Measurements from ENCODE around the gene MOK. TPM values are rescaled to one million over a fixed set of nuclear protein-coding genes. Genes with fewer than 3 reads are reported as not detected.

MOK gene
- total RNA-seq, 4 donors from 2014 or later: 9.6 to 18.3 (median 10.7) TPM

- H3K36me3 ChIP-seq: peaks cover 0 to 78% (median 40%) of the 10 kb centered on the region in 4 donors
- H3K4me3 ChIP-seq: no peak overlapping the region
- 84% methylated on average over 3 of the region's 3 CpGs for WGBS
- H3K9me3 ChIP-seq: no peaks in the 10 kb centered on the region
- no peak for DNase-seq (ENCODE audit: extremely low spot score)
- TF ChIP-seq POLR2A (IDR thresholded peaks at IDR 0.05; ENCODE audit: low read depth) (no peak), EP300 (IDR thresholded peaks at IDR 0.05) (no peak), CTCF (IDR thresholded peaks at IDR 0.05) (no peak), POLR2AphosphoS5 (IDR thresholded peaks at IDR 0.05) (no peak)
- peaks cover 0 to under 1% (median 0%) of the 10 kb centered on the region in 4 donors for H3K4me1 ChIP-seq
- H3K27me3 ChIP-seq: no peaks in the 10 kb centered on the region
- intact Hi-C loops (cut with DNase I): no loop called here
- no peak overlapping the region for H3K27ac ChIP-seq (replicated peaks in 1 of 4)
Observed at GRCh38 chr14:102202944-102203343, 102.0 kb downstream of the MOK start.

- H3K4me1 ChIP-seq: peaks cover 6 to 11% (median 10%) of the 10 kb centered on the region in 4 donors
- intact Hi-C loops (cut with DNase I): no loop called here
- H3K9me3 ChIP-seq: no peaks in the 10 kb centered on the region
- 75% methylated on average over 4 of the region's 4 CpGs for WGBS
- peaks cover 0 to 73% (median 42%) of the 10 kb centered on the region in 4 donors for H3K36me3 ChIP-seq
- no peak for TF ChIP-seq CTCF (IDR thresholded peaks at IDR 0.05)
- TF ChIP-seq POLR2AphosphoS5 (IDR thresholded peaks at IDR 0.05): no peak
- no peak for TF ChIP-seq POLR2A (IDR thresholded peaks at IDR 0.05; ENCODE audit: low read depth)
- no peak for TF ChIP-seq EP300 (IDR thresholded peaks at IDR 0.05)
- H3K4me3 ChIP-seq: no peak overlapping the region
- no peak overlapping the region for H3K27ac ChIP-seq (replicated peaks in 1 of 4)
- no peak for DNase-seq (ENCODE audit: extremely low spot score)
- H3K27me3 ChIP-seq: no peaks in the 10 kb centered on the region
Observed at GRCh38 chr14:102201776-102202175, 103.2 kb downstream of the MOK start.

GRCh38 chr14:102201353-102201738 is 103.6 kb downstream of the MOK start:
- peaks cover 6 to 15% (median 15%) of the 10 kb centered on the region in 4 donors for H3K4me1 ChIP-seq
- no peak for DNase-seq (ENCODE audit: extremely low spot score)
- TF ChIP-seq EP300 (IDR thresholded peaks at IDR 0.05) (no peak), POLR2AphosphoS5 (IDR thresholded peaks at IDR 0.05) (no peak), POLR2A (IDR thresholded peaks at IDR 0.05; ENCODE audit: low read depth) (no peak), CTCF (IDR thresholded peaks at IDR 0.05) (no peak)
- 87% methylated on average over 9 of the region's 9 CpGs for WGBS
- no peak overlapping the region for H3K4me3 ChIP-seq
- peaks cover 0 to 72% (median 40%) of the 10 kb centered on the region in 4 donors for H3K36me3 ChIP-seq
- intact Hi-C loops (cut with DNase I): no loop called here
- H3K9me3 ChIP-seq: no peaks in the 10 kb centered on the region
- H3K27me3 ChIP-seq: no peaks in the 10 kb centered on the region
- no peak overlapping the region for H3K27ac ChIP-seq (replicated peaks in 1 of 4)

GRCh38 chr14:102200690-102201352 is 104.1 kb downstream of the MOK start:
- Histone ChIP-seq H3K4me1 (peaks cover 7 to 20% (median 19%) of the 10 kb centered on the region in 4 donors), H3K9me3 (no peaks in the 10 kb centered on the region), H3K27me3 (no peaks in the 10 kb centered on the region), H3K4me3 (no peak overlapping the region), H3K27ac (replicated peaks in 1 of 4) (no peak overlapping the region), H3K36me3 (peaks cover 0 to 67% (median 39%) of the 10 kb centered on the region in 4 donors)
- intact Hi-C loops (cut with DNase I): no loop called here
- no peak for DNase-seq (ENCODE audit: extremely low spot score)
- WGBS: 79% methylated on average over 9 of the region's 9 CpGs
- TF ChIP-seq POLR2AphosphoS5 (IDR thresholded peaks at IDR 0.05): no peak
- TF ChIP-seq CTCF (IDR thresholded peaks at IDR 0.05): no peak
- TF ChIP-seq EP300 (IDR thresholded peaks at IDR 0.05): no peak
- TF ChIP-seq POLR2A (IDR thresholded peaks at IDR 0.05; ENCODE audit: low read depth): no peak
